Stimulated activated naive CD4-positive, alpha-beta T cell treated with Interleukin-2 at 50 U/mL for 16 hours (primary cell): ENCODE results near the gene RSRC2.
"Not testable (repeated sequence)": the region's sequence is repeated elsewhere in the genome, so short reads cannot be mapped to it uniquely, and the experiment has no call there.

Experiments used
- DNase-seq: peaks from one replicate; lab custom pipeline; 2025; lab: John Stamatoyannopoulos, UW

The RSRC2 gene

GRCh38 chr12:122486360-122486759, 40.4 kb downstream of the RSRC2 start:
- DNase-seq, result not testable (repeated sequence)

- DNase-seq, result not testable (repeated sequence)
These were observed 42.4 kb downstream of the RSRC2 start for GRCh38 chr12:122484385-122484784.

DNA sequence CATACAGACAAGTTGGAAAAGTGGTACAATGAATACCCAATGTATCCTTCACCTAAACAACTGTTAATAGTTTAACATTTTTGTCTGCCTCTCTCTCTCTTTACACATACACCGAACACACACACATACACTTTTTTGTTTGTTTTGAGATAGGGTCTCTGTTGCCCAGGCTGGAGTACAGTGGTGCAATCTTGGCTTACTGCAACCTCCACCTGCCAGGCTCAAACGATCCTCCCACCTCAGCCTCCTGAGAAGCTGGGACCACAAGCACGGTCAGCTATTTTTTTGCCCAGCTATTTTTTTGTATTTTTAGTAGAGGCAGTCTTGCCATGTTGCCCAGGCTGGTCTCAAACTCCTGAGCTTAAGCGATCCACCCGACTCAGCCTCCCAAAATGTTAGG, 42.8 kb downstream of the RSRC2 start:
- no peak for DNase-seq

DNA sequence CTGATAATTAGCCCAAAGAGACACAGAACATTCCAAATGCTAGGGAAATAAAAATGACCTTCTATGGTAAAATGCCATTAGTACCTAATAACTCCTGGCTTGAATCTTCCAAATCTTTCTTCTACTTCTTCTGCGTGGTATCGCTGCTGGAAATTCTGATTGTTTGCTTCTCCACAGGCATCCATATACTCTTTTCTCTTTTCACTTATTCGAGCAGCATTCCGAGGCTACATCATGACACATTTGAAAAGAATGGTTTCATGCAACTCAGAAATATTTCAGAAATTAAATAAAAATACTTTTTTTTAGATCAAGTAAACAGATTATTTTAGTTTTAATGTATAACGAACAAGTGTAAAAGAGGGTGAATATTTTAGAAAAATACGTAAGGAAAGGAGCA, 44.9 kb downstream of the RSRC2 start:
- no peak for DNase-seq

DNA sequence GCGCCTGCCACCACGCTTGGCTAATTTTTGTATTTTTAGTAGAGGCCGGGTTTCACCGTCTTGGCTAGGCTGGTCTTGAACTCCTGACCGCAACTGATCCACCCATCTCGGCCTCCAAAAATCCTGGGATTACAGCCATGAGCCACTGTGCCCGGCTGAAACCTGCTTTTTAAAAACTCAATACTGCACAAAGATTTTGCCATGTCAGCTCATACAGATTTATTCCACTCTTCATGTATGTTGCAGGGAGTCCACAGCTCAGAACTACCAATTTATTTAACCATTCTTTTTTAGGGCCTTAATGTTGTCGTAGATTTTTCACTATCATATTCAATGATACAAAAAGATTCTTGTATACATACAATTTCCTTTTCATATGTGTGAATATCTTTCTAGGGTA, 46.0 kb downstream of the RSRC2 start:
- no peak for DNase-seq

GRCh38 chr12:122474324-122474716, 52.4 kb downstream of the RSRC2 start:
- no peak for DNase-seq

DNA sequence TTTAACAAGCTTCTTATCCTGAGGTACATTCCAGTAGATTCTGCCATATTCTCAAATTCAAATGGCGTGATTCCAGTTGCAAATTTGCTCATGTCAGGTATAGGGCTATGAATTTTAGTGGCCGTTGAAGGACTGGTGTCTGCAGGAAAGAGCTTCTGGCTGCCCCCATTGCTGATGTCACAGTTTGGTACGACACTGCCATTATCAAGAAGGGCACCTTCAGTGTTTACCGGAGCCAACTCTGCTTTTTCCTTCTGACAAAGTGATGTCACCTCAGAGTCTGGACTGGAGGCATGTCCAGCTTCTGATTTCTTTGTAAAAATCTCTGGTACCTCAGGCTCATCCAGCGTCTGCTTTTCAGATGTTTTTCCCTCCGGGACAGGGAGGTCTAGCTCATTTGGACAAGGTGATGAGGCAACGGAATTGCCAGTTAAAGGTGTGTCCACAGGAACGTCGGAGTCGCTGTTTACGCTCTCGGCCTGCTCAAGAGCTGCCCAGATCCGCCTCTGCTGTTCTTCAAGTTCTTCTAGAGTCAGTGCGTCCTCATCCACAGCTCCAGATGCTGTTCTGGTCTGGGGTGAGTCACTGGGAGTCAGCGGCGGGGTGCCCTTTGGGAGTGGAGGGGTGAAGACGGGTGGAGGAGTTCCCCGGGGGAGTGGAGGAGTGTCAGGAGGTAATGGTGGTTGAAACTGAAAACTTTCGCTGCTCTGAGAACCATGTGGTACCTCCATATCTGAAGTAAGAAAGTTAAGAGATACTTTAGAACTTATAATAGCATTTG, 53.0 kb downstream of the RSRC2 start:
- peak; percentile 32 for DNase-seq

DNA sequence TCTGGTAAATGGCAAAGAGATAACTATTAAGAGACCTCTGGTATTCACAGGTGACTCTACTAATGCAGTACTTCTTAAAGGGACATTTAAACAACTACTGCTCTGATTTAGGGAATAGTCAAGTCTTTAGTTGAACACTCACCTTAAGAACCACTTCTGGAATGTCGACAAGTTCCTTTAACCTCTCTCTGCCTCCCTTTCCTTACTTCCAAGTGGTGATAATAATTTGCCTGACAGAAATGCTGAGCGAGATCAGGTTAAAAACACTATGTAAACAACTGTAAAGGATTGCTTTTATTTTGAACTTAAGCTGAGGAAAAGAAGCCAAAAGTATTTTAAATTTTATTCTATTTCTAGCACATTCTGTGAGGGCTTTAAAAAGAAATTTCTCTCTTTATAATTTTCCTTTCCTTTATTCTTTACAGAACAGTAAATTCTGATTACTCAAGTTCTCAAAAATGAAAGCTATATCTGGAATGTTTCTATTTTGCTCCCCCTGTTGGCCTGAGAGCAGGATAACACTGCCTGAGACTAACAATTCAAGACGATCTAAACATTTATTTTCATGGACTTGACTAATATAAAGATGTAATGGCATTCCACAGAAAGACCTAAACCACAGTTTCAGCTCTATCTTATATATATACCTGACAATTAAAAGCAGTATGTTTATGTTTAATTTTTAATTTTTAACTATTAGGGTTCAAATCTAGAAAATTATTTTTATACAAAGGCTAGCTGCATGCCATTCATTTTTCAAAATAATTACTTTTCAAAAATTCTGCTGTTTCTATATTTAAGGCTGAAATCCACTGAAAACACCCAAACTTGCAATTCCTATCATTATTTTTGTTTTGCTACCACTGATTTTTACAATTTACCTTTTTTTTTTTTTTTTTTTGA, 55.2 kb downstream of the RSRC2 start:
- no peak for DNase-seq

- not testable (repeated sequence) for DNase-seq
These were observed 56.2 kb downstream of the RSRC2 start for GRCh38 chr12:122470576-122470975.

GRCh38 chr12:122469856-122470255, 56.9 kb downstream of the RSRC2 start:
- DNase-seq, result not testable (repeated sequence)

DNA sequence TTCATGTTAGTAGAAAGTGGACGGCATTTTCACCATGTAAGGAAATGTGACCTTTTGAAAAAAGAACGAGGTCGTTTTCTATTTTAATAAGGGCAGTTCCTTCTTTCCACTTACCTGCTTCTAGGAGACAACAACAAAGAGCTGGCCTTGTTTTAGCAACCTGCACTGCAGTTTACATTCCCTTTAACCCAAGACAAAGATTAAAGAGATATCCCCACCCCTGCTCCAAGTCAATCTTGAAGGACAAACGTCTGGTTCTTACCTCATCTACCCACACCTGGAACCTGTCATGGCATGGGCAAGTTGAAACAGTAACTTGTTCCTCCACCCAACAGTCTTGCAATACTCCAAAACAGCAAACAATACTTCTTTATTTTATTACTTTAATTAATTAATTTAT, 58.8 kb downstream of the RSRC2 start:
- DNase-seq, result no peak

GRCh38 chr12:122464317-122465042, 62.3 kb downstream of the RSRC2 start:
- not testable (repeated sequence) for DNase-seq

DNA sequence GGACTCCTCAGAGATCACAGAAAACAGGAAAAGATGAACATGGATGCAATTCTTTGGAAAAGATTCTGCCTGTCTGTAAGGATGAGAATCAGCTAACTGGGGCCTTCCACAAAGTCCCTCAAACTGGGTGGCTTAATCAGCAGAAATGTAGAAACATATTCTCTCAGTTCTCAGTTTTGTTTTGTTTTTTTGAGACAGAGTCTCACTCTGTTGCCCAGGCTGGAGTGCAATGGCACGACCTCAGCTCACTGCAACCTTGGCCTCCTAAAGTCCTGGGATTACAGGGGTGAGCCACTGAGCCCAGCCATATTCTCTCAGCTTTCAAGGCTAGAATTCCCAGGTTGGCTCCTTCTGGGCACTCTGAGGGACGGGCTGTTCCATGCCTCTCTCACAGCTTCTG, 66.1 kb downstream of the RSRC2 start:
- no peak for DNase-seq

DNA sequence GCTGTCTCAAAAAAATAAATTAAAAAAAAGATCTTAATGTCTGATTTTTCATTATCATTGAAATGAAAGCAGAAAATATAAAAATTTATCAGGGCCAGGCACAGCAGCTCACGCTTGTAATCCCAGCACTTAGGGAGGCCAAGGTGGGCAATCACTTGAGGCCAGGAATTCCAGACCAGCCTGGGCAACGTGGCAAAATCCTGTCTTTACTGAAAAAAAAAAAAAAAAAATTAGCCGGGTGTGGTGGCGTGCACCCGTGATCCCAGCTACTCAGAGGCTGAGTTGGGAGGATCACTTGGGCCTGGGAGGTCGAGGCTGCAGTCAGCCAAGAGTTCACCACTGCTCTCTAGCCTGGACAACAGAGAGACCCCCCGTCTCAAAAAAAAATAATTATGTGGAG, 66.7 kb downstream of the RSRC2 start:
- DNase-seq, result no peak

DNA sequence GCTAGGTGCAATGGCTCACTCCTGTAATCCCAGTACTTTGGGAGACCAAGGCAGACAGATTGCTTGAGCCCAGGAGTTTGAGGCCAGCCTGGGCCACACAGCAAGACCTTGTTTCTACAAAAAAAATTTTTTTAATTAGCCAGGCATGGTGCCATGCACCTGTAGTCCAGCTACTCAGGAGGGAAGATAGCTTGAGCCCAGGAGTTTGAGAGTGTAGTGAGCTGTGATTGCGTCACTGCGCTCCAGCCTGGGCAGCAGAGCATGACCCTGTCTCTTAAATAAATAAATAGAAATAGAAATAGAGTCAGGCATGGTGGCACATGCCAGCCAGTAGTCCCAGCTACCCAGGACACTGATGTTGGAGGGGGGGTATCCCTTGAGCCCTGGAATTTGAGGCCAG, 67.5 kb downstream of the RSRC2 start:
- no peak for DNase-seq

GRCh38 chr12:122458105-122459035, 68.4 kb downstream of the RSRC2 start:
- DNase-seq, result no peak

- no peak for DNase-seq
These were observed 69.1 kb downstream of the RSRC2 start for GRCh38 chr12:122457627-122458026.

- DNase-seq, result no peak
These were observed 72.0 kb downstream of the RSRC2 start for GRCh38 chr12:122454739-122455138.

- DNase-seq, result no peak
These were observed 72.5 kb downstream of the RSRC2 start for GRCh38 chr12:122454250-122454721.
